HepG2 (cell line): ENCODE results near the gene LEMD1.

Experiments
- BHLHE40 ChIP-seq: IDR thresholded peaks from 2 replicates; pipeline ENCODE4 v1.6.1; 2011; ENCODE audit warnings: low read length, improper control_type of control experiment
- CTCF ChIP-seq: sonication (generic); formaldehyde crosslinking; IDR thresholded peaks from 2 replicates; pipeline ENCODE4 v1.5.0; 2020; ENCODE audit warnings: mild to moderate bottlenecking, missing genetic modification reagents, moderate library complexity
- KAT8 ChIP-seq: IDR thresholded peaks from 2 replicates; pipeline ENCODE4 v1.6.1; 2016; ENCODE audit warnings: missing genetic modification reagents, missing compliant biosample characterization
- NFIC ChIP-seq: IDR thresholded peaks from 2 replicates; pipeline ENCODE4 v1.6.1; 2012; ENCODE audit warnings: mild to moderate bottlenecking, low read length, inconsistent platforms
- SMARCE1 ChIP-seq: fragments of 450-650 bp; IDR thresholded peaks from 2 replicates; pipeline ENCODE4 v1.6.1; 2017; ENCODE audit warnings: borderline replicate concordance
- TAF1 ChIP-seq: sonication (generic); formaldehyde crosslinking; IDR thresholded peaks from 2 replicates; pipeline ENCODE4 v1.4.0; 2020; ENCODE audit warnings: missing genetic modification reagents
- ZSCAN30 ChIP-seq: sonication (generic); formaldehyde crosslinking; IDR thresholded peaks from 2 replicates; pipeline ENCODE4 v1.5.0; 2020; ENCODE audit warnings: mild to moderate bottlenecking, missing genetic modification reagents
- TF ChIP-seq, protein P1 (sequence below), 2 experiments: IDR thresholded peaks; 2 replicates each; pipeline ENCODE4 v1.6.1; 2011 to 2012; ENCODE audit warnings: low read length in 2 of 2, borderline replicate concordance in 1 of 2, low read depth in 1 of 2, mild to moderate bottlenecking in 1 of 2, moderate library complexity in 1 of 2

GRCh38 chr1:205391386-205391785 is 30.5 kb downstream of the LEMD1 start:
- no peak for TF ChIP-seq NFIC
- TF ChIP-seq, protein P1, sequence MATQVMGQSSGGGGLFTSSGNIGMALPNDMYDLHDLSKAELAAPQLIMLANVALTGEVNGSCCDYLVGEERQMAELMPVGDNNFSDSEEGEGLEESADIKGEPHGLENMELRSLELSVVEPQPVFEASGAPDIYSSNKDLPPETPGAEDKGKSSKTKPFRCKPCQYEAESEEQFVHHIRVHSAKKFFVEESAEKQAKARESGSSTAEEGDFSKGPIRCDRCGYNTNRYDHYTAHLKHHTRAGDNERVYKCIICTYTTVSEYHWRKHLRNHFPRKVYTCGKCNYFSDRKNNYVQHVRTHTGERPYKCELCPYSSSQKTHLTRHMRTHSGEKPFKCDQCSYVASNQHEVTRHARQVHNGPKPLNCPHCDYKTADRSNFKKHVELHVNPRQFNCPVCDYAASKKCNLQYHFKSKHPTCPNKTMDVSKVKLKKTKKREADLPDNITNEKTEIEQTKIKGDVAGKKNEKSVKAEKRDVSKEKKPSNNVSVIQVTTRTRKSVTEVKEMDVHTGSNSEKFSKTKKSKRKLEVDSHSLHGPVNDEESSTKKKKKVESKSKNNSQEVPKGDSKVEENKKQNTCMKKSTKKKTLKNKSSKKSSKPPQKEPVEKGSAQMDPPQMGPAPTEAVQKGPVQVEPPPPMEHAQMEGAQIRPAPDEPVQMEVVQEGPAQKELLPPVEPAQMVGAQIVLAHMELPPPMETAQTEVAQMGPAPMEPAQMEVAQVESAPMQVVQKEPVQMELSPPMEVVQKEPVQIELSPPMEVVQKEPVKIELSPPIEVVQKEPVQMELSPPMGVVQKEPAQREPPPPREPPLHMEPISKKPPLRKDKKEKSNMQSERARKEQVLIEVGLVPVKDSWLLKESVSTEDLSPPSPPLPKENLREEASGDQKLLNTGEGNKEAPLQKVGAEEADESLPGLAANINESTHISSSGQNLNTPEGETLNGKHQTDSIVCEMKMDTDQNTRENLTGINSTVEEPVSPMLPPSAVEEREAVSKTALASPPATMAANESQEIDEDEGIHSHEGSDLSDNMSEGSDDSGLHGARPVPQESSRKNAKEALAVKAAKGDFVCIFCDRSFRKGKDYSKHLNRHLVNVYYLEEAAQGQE (IDR thresholded peaks at IDR 0.05; ENCODE audit: borderline replicate concordance in 1 of 2, low read depth in 1 of 2, low read length in 2 of 2), result no peak
- TF ChIP-seq CTCF (CRISPR knock-in tag), result no peak
- TF ChIP-seq BHLHE40, result no peak
- TF ChIP-seq SMARCE1, result no peak
- no peak for TF ChIP-seq KAT8 (CRISPR knock-in tag)
- no peak for TF ChIP-seq TAF1 (CRISPR knock-in tag)
- TF ChIP-seq ZSCAN30, result no peak
